Tibial nerve (tissue), 4 donors: Measurements from ENCODE around the gene WDR82. TPM values are rescaled to one million over a fixed set of nuclear protein-coding genes. Genes with fewer than 3 reads are reported as not detected.
A peak's percentile ranks its signal among the peaks of the same experiment; 100 is the strongest.

Experiments
- DNase-seq, 2 donors: peaks; one replicate each; pipeline ENCODE4 v3.0.0-alpha.2; 2019; ENCODE audit warnings: low spot score in 2 of 2
- H3K27ac ChIP-seq, 4 donors: fragments of 200-600 bp; sonication (generic) in 3 of 4; one replicate each; pipeline ENCODE4 v1.5.1; 2017 to 2019; ENCODE audit warnings: mild to moderate bottlenecking in 1 of 4
- H3K27me3 ChIP-seq, 2 donors: fragments of 200-600 bp; sonication (generic) in 1 of 2; one replicate each; pipeline versions ENCODE4 v1.5.1 to v1.6.0; 2017 to 2019
- H3K36me3 ChIP-seq, 3 donors: fragments of 200-600 bp; sonication (generic); one replicate each; pipeline ENCODE4 v1.5.1; 2018 to 2019
- H3K4me1 ChIP-seq, 4 donors: fragments of 200-600 bp; sonication (generic) in 3 of 4; one replicate each; pipeline ENCODE4 v1.5.1; 2017 to 2019
- H3K4me3 ChIP-seq, 4 donors: fragments of 200-600 bp; sonication (generic) in 3 of 4; one replicate each; pipeline ENCODE4 v1.5.1; 2017 to 2019; ENCODE audit warnings: mild to moderate bottlenecking in 1 of 4, moderate library complexity in 1 of 4
- H3K9me3 ChIP-seq, 4 donors: fragments of 200-600 bp; sonication (generic) in 3 of 4; one replicate each; pipeline ENCODE4 v1.5.1; 2017 to 2019
- CTCF ChIP-seq, 5 experiments: fragments of 200-600 bp in 3 of 5; fragments of 450-650 bp in 2 of 5; sonication (generic) in 3 of 5; IDR thresholded peaks; one replicate each; pipeline ENCODE4 v1.5.1; 2016 to 2019; ENCODE audit warnings: antibody characterized with exemption in 5 of 5, mild to moderate bottlenecking in 3 of 5, moderate library complexity in 2 of 5
- EP300 ChIP-seq, 2 donors: sonication (generic); formaldehyde crosslinking; IDR thresholded peaks; one replicate each; pipeline ENCODE4 v1.6.1; 2017; ENCODE audit warnings: antibody characterized with exemption in 2 of 2, mild to moderate bottlenecking in 1 of 2
- POLR2A ChIP-seq, 2 donors: fragments of 450-650 bp; IDR thresholded peaks; one replicate each; pipeline ENCODE4 v1.6.1; 2017; ENCODE audit warnings: antibody characterized with exemption in 2 of 2, mild to moderate bottlenecking in 2 of 2, moderate library complexity in 2 of 2
- whole genome bisulfite sequencing, 2 donors: methylation state at CpG; one replicate each; pipeline ENCODE4 v1.1.5; 2018; 5-methylcytosine and 5-hydroxymethylcytosine counted together
- total RNA-seq, 4 donors: library from RNA; depleted of rRNA; stranded (reverse); fragments of >200 nt; gene quantifications; one replicate each; pipeline ENCODE4 v1.1.0, GENCODE V29; 2016

The WDR82 gene
- total RNA-seq, 4 donors from 2014 or later = 42.1 to 52.9 (median 48.6) TPM

DNA sequence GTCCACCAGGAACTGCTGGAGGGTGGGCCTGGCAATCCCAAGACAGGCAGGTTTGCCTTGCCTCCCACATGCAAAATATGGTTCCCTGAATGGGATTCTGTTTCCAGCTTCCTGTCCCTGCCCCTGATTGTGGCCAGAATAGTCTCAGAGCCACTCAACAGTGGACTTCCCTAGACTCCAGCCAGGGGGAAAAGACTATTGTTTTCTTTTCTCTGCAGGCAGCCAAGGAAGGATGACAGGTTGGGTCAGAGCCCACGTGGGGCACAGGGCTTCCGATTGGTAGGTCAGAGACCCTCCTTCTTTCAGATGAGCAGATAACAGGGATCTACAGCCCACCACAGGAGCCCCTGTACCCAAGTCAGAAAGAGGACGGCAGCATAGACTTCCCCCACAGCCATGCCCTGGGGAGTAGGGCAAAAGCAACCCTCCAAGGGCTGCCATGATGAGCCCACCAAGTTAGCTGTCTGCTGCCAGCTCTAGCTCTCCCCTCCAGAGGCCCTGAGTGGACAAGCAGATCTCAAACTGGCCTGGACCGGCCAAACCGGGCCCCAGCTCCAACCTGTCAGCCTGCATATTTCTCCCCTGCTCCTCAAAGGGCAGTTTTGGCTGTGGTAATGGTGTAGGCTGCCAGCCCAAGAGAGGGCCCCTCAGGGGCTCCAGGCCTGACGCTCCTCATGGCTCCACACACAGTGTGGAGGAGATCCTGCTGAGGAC, 59.4 kb downstream of the WDR82 start:
- no peaks in the 10 kb centered on the region for H3K27me3 ChIP-seq
- H3K36me3 ChIP-seq = peaks cover 0 to 25% (median 0%) of the 10 kb centered on the region in 3 donors
- no peak for DNase-seq
- H3K4me1 ChIP-seq = peaks cover 0 to 35% (median 15%) of the 10 kb centered on the region in 4 donors
- H3K9me3 ChIP-seq = no peaks in the 10 kb centered on the region
- H3K27ac ChIP-seq = peak overlapping the region in 2 of 4 donors; percentile 29 to 34
- H3K4me3 ChIP-seq = no peak overlapping the region
- no peak for TF ChIP-seq CTCF (IDR thresholded peaks at IDR 0.05)
- no peak for TF ChIP-seq EP300 (IDR thresholded peaks at IDR 0.05)
- TF ChIP-seq POLR2A (IDR thresholded peaks at IDR 0.05) = no peak
- WGBS, 2 donors = 54 to 56% methylated on average over 5 to 6 of the region's 6 CpGs

- H3K9me3 ChIP-seq = no peaks in the 10 kb centered on the region
- no peak overlapping the region for H3K4me3 ChIP-seq
- TF ChIP-seq POLR2A (IDR thresholded peaks at IDR 0.05) (no peak), CTCF (IDR thresholded peaks at IDR 0.05) (no peak), EP300 (IDR thresholded peaks at IDR 0.05) (no peak)
- H3K27me3 ChIP-seq = no peaks in the 10 kb centered on the region
- no peak for DNase-seq
- 75 to 82% methylated on average over 9 to 10 of the region's 12 CpGs for WGBS, 2 donors
- peaks cover 0 to 35% (median 15%) of the 10 kb centered on the region in 4 donors for H3K4me1 ChIP-seq
- peaks cover 0 to 31% (median 0%) of the 10 kb centered on the region in 3 donors for H3K36me3 ChIP-seq
- peak overlapping the region in 3 of 4 donors; percentile 29 to 36 (median 34) for H3K27ac ChIP-seq
Observed at GRCh38 chr3:52218454-52218853, 60.0 kb downstream of the WDR82 start.

GRCh38 chr3:52218026-52218425, 60.4 kb downstream of the WDR82 start:
- H3K36me3 ChIP-seq = peaks cover 0 to 36% (median 4%) of the 10 kb centered on the region in 3 donors
- no peaks in the 10 kb centered on the region for H3K9me3 ChIP-seq
- H3K27ac ChIP-seq = peak overlapping the region in 3 of 4 donors; percentile 29 to 73 (median 36)
- 66 to 69% methylated on average over 3 of the region's 3 CpGs for WGBS, 2 donors
- TF ChIP-seq CTCF (IDR thresholded peaks at IDR 0.05) = no peak
- TF ChIP-seq POLR2A (IDR thresholded peaks at IDR 0.05) = no peak
- TF ChIP-seq EP300 (IDR thresholded peaks at IDR 0.05) = no peak
- no peak for DNase-seq
- H3K4me3 ChIP-seq = no peak overlapping the region
- H3K4me1 ChIP-seq = peaks cover 0 to 35% (median 15%) of the 10 kb centered on the region in 4 donors
- H3K27me3 ChIP-seq = no peaks in the 10 kb centered on the region

GRCh38 chr3:52217409-52217805, 61.0 kb downstream of the WDR82 start:
- Histone ChIP-seq H3K27me3 (no peaks in the 10 kb centered on the region), H3K27ac (peak overlapping the region in 3 of 4 donors; percentile 36 to 73 (median 38)), H3K9me3 (no peaks in the 10 kb centered on the region), H3K4me1 (peaks cover 0 to 35% (median 15%) of the 10 kb centered on the region in 4 donors), H3K4me3 (no peak overlapping the region), H3K36me3 (peaks cover 0 to 41% (median 10%) of the 10 kb centered on the region in 3 donors)
- DNase-seq = no peak
- TF ChIP-seq CTCF (IDR thresholded peaks at IDR 0.05) (no peak), EP300 (IDR thresholded peaks at IDR 0.05) (no peak), POLR2A (IDR thresholded peaks at IDR 0.05) (no peak)
- WGBS, 2 donors = 63 to 72% methylated on average over 10 of the region's 10 CpGs
